Thyroid gland (tissue), 4 donors: ENCODE data around the gene MESD. TPM values are rescaled to one million over a fixed set of nuclear protein-coding genes. Genes with fewer than 3 reads are reported as not detected.

Experiments used
- DNase-seq, 2 donors: peaks; one replicate each; pipeline ENCODE4 v3.0.0-alpha.2; 2019
- H3K27ac ChIP-seq, 3 donors: fragments of 200-600 bp; sonication (generic); 1 replicate in 2 of 3; 2 replicates in 1 of 3; pipeline ENCODE4 v1.5.1; 2016 to 2019; ENCODE audit warnings: mild to moderate bottlenecking in 1 of 3, moderate library complexity in 1 of 3
- H3K27me3 ChIP-seq: fragments of 200-600 bp; sonication (generic); one replicate; pipeline ENCODE4 v1.5.1; 2019
- H3K36me3 ChIP-seq, 2 donors: fragments of 200-600 bp; sonication (generic); one replicate each; pipeline ENCODE4 v1.5.1; 2016 to 2019
- H3K4me1 ChIP-seq, 2 donors: fragments of 200-600 bp; sonication (generic); one replicate each; pipeline ENCODE4 v1.5.1; 2017 to 2019
- H3K4me3 ChIP-seq, 3 donors: fragments of 200-600 bp; sonication (generic); replicated peaks in 1 of 3; 1 replicate in 2 of 3; 2 replicates in 1 of 3; pipeline ENCODE4 v1.5.1; 2016; ENCODE audit warnings: mild to moderate bottlenecking in 1 of 3
- H3K9me3 ChIP-seq: fragments of 200-600 bp; sonication (generic); one replicate; pipeline ENCODE4 v1.5.1; 2017
- CTCF ChIP-seq, 6 experiments: fragments of 200-600 bp in 3 of 6; fragments of 450-650 bp in 3 of 6; sonication (generic) in 3 of 6; IDR thresholded peaks; one replicate each; pipeline ENCODE4 v1.5.1; 2016 to 2019; ENCODE audit warnings: antibody characterized with exemption in 6 of 6, mild to moderate bottlenecking in 2 of 6, inconsistent platforms in 1 of 6, moderate library complexity in 1 of 6
- POLR2A ChIP-seq, 2 donors: fragments of 450-650 bp; IDR thresholded peaks; one replicate each; pipeline ENCODE4 v1.6.1; 2017; ENCODE audit warnings: antibody characterized with exemption in 2 of 2, mild to moderate bottlenecking in 2 of 2, moderate library complexity in 1 of 2
- WGBS, 2 donors: methylation state at CpG; one replicate each; pipeline ENCODE4 v1.1.5; 2017; 5-methylcytosine and 5-hydroxymethylcytosine counted together
- intact Hi-C: fragments of 100-400 bp; cut with DNase I; formaldehyde crosslinking; loops from one replicate; pipeline ENCODE4 v1.15.1; 2023
- total RNA-seq, 4 donors: library from RNA; depleted of rRNA; stranded (reverse); fragments of >200 nt; gene quantifications; one replicate each; pipeline ENCODE4 v1.2.3, GENCODE V29; 2016

Gene MESD
- total RNA-seq, 4 donors from 2014 or later, result 53.7 to 74.6 (median 70.9) TPM

- no peak overlapping the region for H3K4me3 ChIP-seq
- no peaks in the 10 kb centered on the region for H3K9me3 ChIP-seq
- no peak overlapping the region for H3K27ac ChIP-seq
- H3K27me3 ChIP-seq, result no peaks in the 10 kb centered on the region
- DNase-seq, result no peak
- peaks cover 12% of the 10 kb centered on the region in 2 donors for H3K36me3 ChIP-seq
- intact Hi-C loops, result no loop called here
- H3K4me1 ChIP-seq, result peaks cover 22 to 41% of the 10 kb centered on the region in 2 donors
- TF ChIP-seq POLR2A (IDR thresholded peaks at IDR 0.05) (no peak), CTCF (IDR thresholded peaks at IDR 0.05) (no peak)
- 75 to 81% methylated on average over 5 of the region's 5 CpGs for WGBS, 2 donors
Measured at GRCh38 chr15:80982839-80983238, 6.8 kb downstream of the MESD start.

GRCh38 chr15:80982205-80982604 lies 7.4 kb downstream of the MESD start:
- H3K4me1 ChIP-seq, result peaks cover 16 to 41% of the 10 kb centered on the region in 2 donors
- 95 to 98% methylated on average over 2 of the region's 2 CpGs for WGBS, 2 donors
- no peak overlapping the region for H3K27ac ChIP-seq
- intact Hi-C loops, result no loop called here
- no peak for DNase-seq
- no peak for TF ChIP-seq CTCF (IDR thresholded peaks at IDR 0.05)
- no peak for TF ChIP-seq POLR2A (IDR thresholded peaks at IDR 0.05)
- H3K36me3 ChIP-seq, result peaks cover 12% of the 10 kb centered on the region in 2 donors
- no peaks in the 10 kb centered on the region for H3K9me3 ChIP-seq
- H3K4me3 ChIP-seq, result no peak overlapping the region
- no peaks in the 10 kb centered on the region for H3K27me3 ChIP-seq

GRCh38 chr15:80979538-80980200 lies 9.9 kb downstream of the MESD start:
- intact Hi-C loops, result loop anchor here (10.0 kb wide), 1 partner anchor 285 kb away; no protein-coding TSS in a partner anchor
- Histone ChIP-seq H3K27ac (peak overlapping the region in 1 of 3 donors; percentile 2), H3K4me1 (peaks cover 11 to 43% of the 10 kb centered on the region in 2 donors), H3K27me3 (no peaks in the 10 kb centered on the region), H3K36me3 (peaks cover 12% of the 10 kb centered on the region in 2 donors), H3K9me3 (no peaks in the 10 kb centered on the region), H3K4me3 (no peak overlapping the region)
- peak in 1 of 2 donors; percentile 49 for DNase-seq
- 51 to 52% methylated on average over 8 of the region's 8 CpGs for WGBS, 2 donors
- no peak for TF ChIP-seq CTCF (IDR thresholded peaks at IDR 0.05)

- peaks cover 12% of the 10 kb centered on the region in 2 donors for H3K36me3 ChIP-seq
- DNase-seq, result no peak
- peaks cover 18 to 47% of the 10 kb centered on the region in 2 donors for H3K4me1 ChIP-seq
- H3K4me3 ChIP-seq, result no peak overlapping the region
- 93 to 95% methylated on average over 7 of the region's 7 CpGs for WGBS, 2 donors
- TF ChIP-seq POLR2A (IDR thresholded peaks at IDR 0.05), result no peak
- no peak for TF ChIP-seq CTCF (IDR thresholded peaks at IDR 0.05)
- H3K9me3 ChIP-seq, result no peaks in the 10 kb centered on the region
- intact Hi-C loops, result loop anchor here (10.0 kb wide), 1 partner anchor 286 kb away; no protein-coding TSS in a partner anchor
- H3K27me3 ChIP-seq, result no peaks in the 10 kb centered on the region
- peak overlapping the region in 2 of 3 donors; percentile 8 to 22 for H3K27ac ChIP-seq
Measured at GRCh38 chr15:80978685-80979329, 10.8 kb downstream of the MESD start.

- Histone ChIP-seq H3K4me1 (peaks cover 29 to 58% of the 10 kb centered on the region in 2 donors), H3K27ac (peak overlapping the region in 2 of 3 donors; percentile 70 to 76), H3K27me3 (no peaks in the 10 kb centered on the region), H3K36me3 (peaks cover 12% of the 10 kb centered on the region in 2 donors), H3K9me3 (no peaks in the 10 kb centered on the region), H3K4me3 (no peak overlapping the region)
- TF ChIP-seq CTCF (IDR thresholded peaks at IDR 0.05), result peak in 3 of 6 experiments; percentile 32 to 46 (median 42)
- no peak for TF ChIP-seq POLR2A (IDR thresholded peaks at IDR 0.05)
- intact Hi-C loops, result loop anchor here (10.0 kb wide), 1 partner anchor 287 kb away; no protein-coding TSS in a partner anchor
- WGBS, 2 donors, result 27 to 49% methylated on average over 4 to 7 of the region's 7 CpGs
- DNase-seq, result peak; percentile 50 to 52
Measured at GRCh38 chr15:80977627-80978036, 12.0 kb downstream of the MESD start.
